Neural cell (in vitro differentiated cells): ENCODE measurements around the gene PCDHGC5. TPM values are rescaled to one million over a fixed set of nuclear protein-coding genes. Genes with fewer than 3 reads are reported as not detected.

Experiments
- H2AFZ ChIP-seq: fragments of 200-600, 300-800 bp; sonication (generic), shearing (Covaris generic); 2 replicates; pipeline ENCODE4 v1.6.0; 2014; ENCODE audit warnings: low read depth, mild to moderate bottlenecking, antibody characterized with exemption, low read length, moderate library complexity
- H3F3A ChIP-seq: fragments of 200-600 bp; shearing (Covaris generic); 2 replicates; pipeline ENCODE4 v1.6.1; 2016; ENCODE audit warnings: mild to moderate bottlenecking, moderate library complexity, mixed read lengths, antibody characterized with exemption, low read length; ENCODE audit not compliant: insufficient read depth, poor library complexity, severe bottlenecking
- H3K27ac ChIP-seq: fragments of 200-600, 300-800 bp; sonication (generic), shearing (Covaris generic); 2 replicates; pipeline ENCODE4 v1.5.1; 2014; ENCODE audit warnings: mild to moderate bottlenecking, low read length, moderate library complexity
- H3K27me3 ChIP-seq: fragments of 300-800, 200-600 bp; sonication (generic), shearing (Covaris generic); 2 replicates; pipeline ENCODE4 v1.6.0; 2014; ENCODE audit warnings: mild to moderate bottlenecking, low read depth, low read length, moderate library complexity; ENCODE audit not compliant: insufficient read depth
- H3K36me3 ChIP-seq: fragments of 300-800, 200-600 bp; sonication (generic), shearing (Covaris generic); 2 replicates; pipeline ENCODE4 v1.5.1; 2014; ENCODE audit warnings: mild to moderate bottlenecking, antibody characterized with exemption, low read length, moderate library complexity; ENCODE audit not compliant: insufficient read depth
- H3K4me2 ChIP-seq: fragments of 300-800, 200-600 bp; sonication (generic), shearing (Covaris generic); 2 replicates; pipeline ENCODE4 v1.6.0; 2014; ENCODE audit warnings: mild to moderate bottlenecking, low read length
- H3K4me3 ChIP-seq: fragments of 300-800, 200-600 bp; sonication (generic), shearing (Covaris generic); 2 replicates; pipeline ENCODE4 v1.5.1; 2014; ENCODE audit warnings: mild to moderate bottlenecking, low read length, moderate library complexity
- H3K79me2 ChIP-seq: fragments of 200-600 bp; shearing (Covaris generic); replicated peaks from 2 replicates; pipeline ENCODE4 v1.6.0; 2014; ENCODE audit warnings: mild to moderate bottlenecking, low read length, moderate library complexity; ENCODE audit not compliant: insufficient read depth
- H3K9ac ChIP-seq: fragments of 300-800, 200-600 bp; sonication (generic), shearing (Covaris generic); 2 replicates; pipeline ENCODE4 v1.6.1; 2016; ENCODE audit warnings: mild to moderate bottlenecking, low read length, mixed read lengths
- H3K9me2 ChIP-seq: fragments of 200-600 bp; shearing (Covaris generic); 2 replicates; pipeline ENCODE4 v1.6.1; 2016; ENCODE audit warnings: mild to moderate bottlenecking, low read length, mixed read lengths; ENCODE audit not compliant: insufficient read depth
- H3K9me3 ChIP-seq: fragments of 200-600, 300-800 bp; sonication (generic), shearing (Covaris generic); 2 replicates; pipeline ENCODE4 v1.6.1; 2016; ENCODE audit warnings: mild to moderate bottlenecking, mixed run types, low read length, moderate library complexity, mixed read lengths
- H4K20me1 ChIP-seq: fragments of 200-600 bp; shearing (Covaris generic); 2 replicates; pipeline ENCODE4 v1.6.1; 2016; ENCODE audit warnings: mild to moderate bottlenecking, mixed run types; ENCODE audit not compliant: insufficient read depth
- CTCF ChIP-seq: fragments of 450-650 bp; IDR thresholded peaks from 2 replicates; pipeline ENCODE4 v1.5.1; 2014; ENCODE audit warnings: antibody characterized with exemption, mild to moderate bottlenecking, moderate library complexity; ENCODE audit not compliant: poor library complexity, severe bottlenecking
- EP300 ChIP-seq: fragments of 450-650 bp; conservative IDR thresholded peaks from 2 replicates; pipeline ENCODE4 v1.6.1; 2014; ENCODE audit warnings: antibody characterized with exemption, mild to moderate bottlenecking, moderate library complexity; ENCODE audit not compliant: poor library complexity, severe bottlenecking
- EZH2 ChIP-seq: fragments of 200-600, 300-800 bp; shearing (Covaris generic), sonication (generic); IDR thresholded peaks from 2 replicates; pipeline ENCODE4 v1.6.1; 2014; ENCODE audit warnings: antibody characterized with exemption, low read length, borderline replicate concordance, mild to moderate bottlenecking; ENCODE audit not compliant: insufficient read depth, poor library complexity, severe bottlenecking
- MXI1 ChIP-seq: fragments of 450-650 bp; conservative IDR thresholded peaks from 2 replicates; pipeline ENCODE4 v1.6.1; 2014; ENCODE audit warnings: antibody characterized with exemption, mild to moderate bottlenecking; ENCODE audit not compliant: poor library complexity, severe bottlenecking
- POLR2AphosphoS5 ChIP-seq: IDR thresholded peaks from 2 replicates; pipeline ENCODE4 v1.6.1; 2012
- RAD21 ChIP-seq: fragments of 450-650 bp; conservative IDR thresholded peaks from 2 replicates; pipeline ENCODE4 v1.6.1; 2014; ENCODE audit warnings: antibody characterized with exemption, mild to moderate bottlenecking, moderate library complexity
- REST ChIP-seq: IDR thresholded peaks from 2 replicates; pipeline ENCODE4 v1.6.1; 2012; ENCODE audit warnings: borderline replicate concordance
- SMC3 ChIP-seq: fragments of 450-650 bp; conservative IDR thresholded peaks from 2 replicates; pipeline ENCODE4 v1.6.1; 2014; ENCODE audit warnings: antibody characterized with exemption, mild to moderate bottlenecking, moderate library complexity; ENCODE audit not compliant: poor library complexity
- TAF1 ChIP-seq: IDR thresholded peaks from 2 replicates; pipeline ENCODE4 v1.6.1; 2012; ENCODE audit warnings: low read depth
- polyA plus RNA-seq: library from polyadenylated mRNA; depleted of rRNA; stranded (reverse); fragments of >200 nt; gene quantifications from 2 replicates; pipeline ENCODE4 v1.2.3, GENCODE V29; 2014

PCDHGC5 gene
- polyA plus RNA-seq, 1 donor from 2014 or later: 0.51 TPM

- H2AFZ ChIP-seq: no peak overlapping the region
- H3K9me2 ChIP-seq: no peaks in the 10 kb centered on the region
- no peaks in the 10 kb centered on the region for H3F3A ChIP-seq
- H4K20me1 ChIP-seq: no peaks in the 10 kb centered on the region
- H3K4me3 ChIP-seq: no peak overlapping the region
- H3K9me3 ChIP-seq: no peaks in the 10 kb centered on the region
- H3K27me3 ChIP-seq: no peaks in the 10 kb centered on the region
- no peak overlapping the region for H3K9ac ChIP-seq
- TF ChIP-seq RAD21 (no peak), POLR2AphosphoS5 (no peak), REST (no peak)
- no peaks in the 10 kb centered on the region for H3K79me2 ChIP-seq
- peaks cover 11% of the 10 kb centered on the region for H3K36me3 ChIP-seq
- H3K27ac ChIP-seq: no peak overlapping the region
- no peak overlapping the region for H3K4me2 ChIP-seq
Measured at GRCh38 chr5:141518618-141519015, 29.7 kb downstream of the PCDHGC5 start.

- Histone ChIP-seq H3K36me3 (peaks cover 11% of the 10 kb centered on the region), H3K4me3 (no peak overlapping the region), H3K9me3 (no peaks in the 10 kb centered on the region), H3K9ac (no peak overlapping the region), H3F3A (no peaks in the 10 kb centered on the region), H3K9me2 (no peaks in the 10 kb centered on the region), H3K79me2 (no peaks in the 10 kb centered on the region), H2AFZ (no peak overlapping the region), H3K27ac (no peak overlapping the region), H3K27me3 (no peaks in the 10 kb centered on the region), H4K20me1 (no peaks in the 10 kb centered on the region), H3K4me2 (no peak overlapping the region)
- TF ChIP-seq CTCF (no peak), EZH2 (no peak), RAD21 (no peak), MXI1 (no peak), SMC3 (no peak), EP300 (no peak), REST (no peak), TAF1 (no peak), POLR2AphosphoS5 (no peak)
Measured at GRCh38 chr5:141519605-141520565, 31.0 kb downstream of the PCDHGC5 start.
